Cortex of kidney (tissue), 1 donor: ENCODE data around the gene THAP6.
"Not testable (repeated sequence)": the region's sequence is repeated elsewhere in the genome, so short reads cannot be mapped to it uniquely, and the experiment has no call there.

Source experiments
- DNase-seq: peaks from one replicate; lab custom pipeline; 2025; lab: John Stamatoyannopoulos, UW

THAP6 gene

GRCh38 chr4:75525910-75526309 lies 11.6 kb downstream of the THAP6 start:
- DNase-seq, result no peak

- DNase-seq, result no peak
Observed at GRCh38 chr4:75527482-75527881, 13.2 kb downstream of the THAP6 start.

GRCh38 chr4:75530556-75531322 lies 16.5 kb downstream of the THAP6 start:
- no peak for DNase-seq

- not testable (repeated sequence) for DNase-seq
Observed at GRCh38 chr4:75531536-75532143, 17.4 kb downstream of the THAP6 start.

- not testable (repeated sequence) for DNase-seq
Observed at GRCh38 chr4:75533339-75533887, 19.1 kb downstream of the THAP6 start.

GRCh38 chr4:75533926-75534325 lies 19.7 kb downstream of the THAP6 start:
- not testable (repeated sequence) for DNase-seq

- DNase-seq, result not testable (repeated sequence)
Observed at GRCh38 chr4:75537308-75537707, 23.0 kb downstream of the THAP6 start.

- no peak for DNase-seq
Observed at GRCh38 chr4:75542824-75543223, 28.6 kb downstream of the THAP6 start.

GRCh38 chr4:75544220-75544619 lies 29.9 kb downstream of the THAP6 start:
- not testable (repeated sequence) for DNase-seq

GRCh38 chr4:75544870-75545269 lies 30.6 kb downstream of the THAP6 start:
- no peak for DNase-seq

- no peak for DNase-seq
Observed at GRCh38 chr4:75545526-75545925, 31.3 kb downstream of the THAP6 start.

- no peak for DNase-seq
Observed at GRCh38 chr4:75547647-75548387, 33.5 kb downstream of the THAP6 start.

GRCh38 chr4:75549019-75549418 lies 34.7 kb downstream of the THAP6 start:
- no peak for DNase-seq

- no peak for DNase-seq
Observed at GRCh38 chr4:75552452-75552851, 38.2 kb downstream of the THAP6 start.

- DNase-seq, result no peak
Observed at GRCh38 chr4:75555294-75556164, 41.3 kb downstream of the THAP6 start, which contains the start of gene ODAPH. Gene ODAPH (plus strand): TSS chr4:75556066. CDS start chr4:75556083, 17 bp downstream.

- no peak for DNase-seq
Observed at GRCh38 chr4:75557696-75558095, 43.4 kb downstream of the THAP6 start.

GRCh38 chr4:75561789-75562188 lies 47.5 kb downstream of the THAP6 start:
- no peak for DNase-seq

- no peak for DNase-seq
Observed at GRCh38 chr4:75564023-75564422, 49.8 kb downstream of the THAP6 start.

GRCh38 chr4:75565481-75565880 lies 51.2 kb downstream of the THAP6 start:
- no peak for DNase-seq

- DNase-seq, result no peak
Observed at GRCh38 chr4:75566911-75567310, 52.6 kb downstream of the THAP6 start.

- DNase-seq, result no peak
Observed at GRCh38 chr4:75567725-75568124, 53.5 kb downstream of the THAP6 start.
